GM21390 (cell line): Measurements from ENCODE around the gene FRAT1.
"Not testable (repeated sequence)": the region's sequence is repeated elsewhere in the genome, so short reads cannot be mapped to it uniquely, and the experiment has no call there.

ENCODE experiments used
- ATAC-seq: cut with Tn5 transposase; IDR thresholded peaks from one replicate; pipeline ENCODE4 v1.9.1; 2021; ENCODE audit not compliant: unreplicated experiment

Gene FRAT1, protein sequence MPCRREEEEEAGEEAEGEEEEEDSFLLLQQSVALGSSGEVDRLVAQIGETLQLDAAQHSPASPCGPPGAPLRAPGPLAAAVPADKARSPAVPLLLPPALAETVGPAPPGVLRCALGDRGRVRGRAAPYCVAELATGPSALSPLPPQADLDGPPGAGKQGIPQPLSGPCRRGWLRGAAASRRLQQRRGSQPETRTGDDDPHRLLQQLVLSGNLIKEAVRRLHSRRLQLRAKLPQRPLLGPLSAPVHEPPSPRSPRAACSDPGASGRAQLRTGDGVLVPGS

GRCh38 chr10:97318772-97319651, at the start of gene FRAT1:
Gene FRAT1, plus strand, starts transcription at chr10:97319271. Its CDS starts 183 bp downstream, at chr10:97319454.
- ATAC-seq, result peak; percentile 76

GRCh38 chr10:97270523-97271154, 48.4 kb upstream of the FRAT1 start:
- ATAC-seq, result no peak

DNA sequence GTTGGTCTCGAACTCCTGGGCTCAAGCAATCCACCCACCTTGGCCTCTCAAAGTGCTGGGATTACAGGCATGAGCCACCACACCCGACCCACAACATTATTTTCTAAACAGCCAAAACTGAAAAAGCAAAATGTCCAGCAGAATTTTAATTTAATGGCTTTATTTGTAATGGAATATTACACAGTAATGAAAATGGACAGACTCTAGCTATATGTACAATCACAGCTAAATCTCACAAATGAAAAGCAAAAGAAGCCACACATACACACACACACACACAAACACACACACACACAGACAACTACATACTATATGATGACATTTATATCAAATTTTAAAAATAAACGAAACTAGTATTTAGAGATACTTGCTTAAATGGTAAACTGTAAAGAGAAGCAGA, 45.4 kb upstream of the FRAT1 start:
- ATAC-seq, result no peak

- no peak for ATAC-seq
Measured at GRCh38 chr10:97274828-97275227, 44.2 kb upstream of the FRAT1 start.

GRCh38 chr10:97277551-97277950, 41.5 kb upstream of the FRAT1 start:
- ATAC-seq, result no peak

- ATAC-seq, result no peak
Measured at GRCh38 chr10:97278491-97278989, 40.5 kb upstream of the FRAT1 start.

DNA sequence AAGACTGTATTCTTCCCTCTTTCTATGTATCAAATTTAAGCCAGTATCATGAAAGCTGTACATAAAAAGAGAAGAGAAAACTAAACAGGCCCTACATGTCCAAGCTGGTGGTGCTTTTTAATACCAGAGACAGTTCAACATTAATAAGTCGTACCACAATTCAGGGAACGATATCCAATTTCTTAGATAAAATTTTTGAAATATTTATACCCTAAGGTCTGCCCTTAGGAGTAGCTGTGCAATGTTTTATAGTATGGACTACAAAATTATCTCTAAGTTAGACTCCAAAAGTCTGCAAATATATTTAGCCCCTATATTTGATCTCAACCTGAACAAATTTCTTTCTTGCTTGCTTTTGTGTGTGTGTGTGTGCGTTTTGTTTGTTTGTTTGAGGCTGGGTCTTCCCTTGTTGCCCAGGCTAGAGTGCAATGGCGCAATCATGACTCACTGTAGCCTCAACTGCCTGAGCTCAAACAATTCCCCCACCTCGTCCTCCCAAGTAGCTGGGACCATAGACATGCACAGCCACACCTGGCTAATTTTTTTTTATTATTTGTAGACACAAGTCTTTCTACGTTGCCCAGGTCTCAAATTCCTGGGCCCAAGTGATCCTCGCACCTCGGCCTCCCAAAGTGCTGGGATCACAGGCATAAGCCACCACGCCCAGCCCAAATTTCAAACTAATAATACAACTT, 39.8 kb upstream of the FRAT1 start:
- no peak for ATAC-seq

DNA sequence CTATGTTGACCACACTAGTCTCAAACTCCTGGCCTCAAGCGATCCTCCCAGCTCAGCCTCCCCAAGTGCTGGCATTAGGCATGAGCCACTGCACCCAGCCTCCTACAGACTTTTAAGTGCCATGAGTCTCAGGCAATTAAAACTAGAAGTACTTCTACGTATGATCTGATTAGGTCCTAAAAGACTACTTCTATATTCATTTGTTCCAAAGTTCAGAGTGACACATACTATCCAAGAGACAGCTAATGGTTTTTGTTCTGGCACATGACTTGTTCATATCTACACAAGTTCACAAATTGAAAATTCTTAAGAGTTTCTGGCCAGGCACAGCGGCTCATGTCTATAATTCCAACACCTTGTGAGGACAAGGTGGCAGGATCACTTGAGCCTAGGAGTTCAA, 38.3 kb upstream of the FRAT1 start:
- no peak for ATAC-seq

DNA sequence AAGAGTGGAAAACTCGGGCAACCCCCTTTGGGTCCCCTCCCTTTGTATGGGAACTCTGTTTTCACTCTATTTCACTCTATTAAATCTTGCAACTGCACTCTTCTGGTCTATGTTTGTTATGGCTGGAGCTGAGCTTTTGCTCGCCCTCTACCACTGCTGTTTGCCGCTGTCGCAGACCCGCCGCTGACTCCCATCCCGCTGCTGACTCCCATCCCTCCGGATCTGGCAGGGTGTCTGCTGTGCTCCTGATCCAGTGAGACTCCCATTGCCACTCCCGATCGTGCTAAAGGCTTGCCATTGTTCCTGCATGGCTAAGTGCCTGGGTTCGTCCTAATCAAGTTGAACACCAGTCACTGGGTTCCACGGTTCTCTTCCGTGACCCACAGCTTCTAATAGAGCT, 29.0 kb upstream of the FRAT1 start:
- ATAC-seq, result not testable (repeated sequence)

DNA sequence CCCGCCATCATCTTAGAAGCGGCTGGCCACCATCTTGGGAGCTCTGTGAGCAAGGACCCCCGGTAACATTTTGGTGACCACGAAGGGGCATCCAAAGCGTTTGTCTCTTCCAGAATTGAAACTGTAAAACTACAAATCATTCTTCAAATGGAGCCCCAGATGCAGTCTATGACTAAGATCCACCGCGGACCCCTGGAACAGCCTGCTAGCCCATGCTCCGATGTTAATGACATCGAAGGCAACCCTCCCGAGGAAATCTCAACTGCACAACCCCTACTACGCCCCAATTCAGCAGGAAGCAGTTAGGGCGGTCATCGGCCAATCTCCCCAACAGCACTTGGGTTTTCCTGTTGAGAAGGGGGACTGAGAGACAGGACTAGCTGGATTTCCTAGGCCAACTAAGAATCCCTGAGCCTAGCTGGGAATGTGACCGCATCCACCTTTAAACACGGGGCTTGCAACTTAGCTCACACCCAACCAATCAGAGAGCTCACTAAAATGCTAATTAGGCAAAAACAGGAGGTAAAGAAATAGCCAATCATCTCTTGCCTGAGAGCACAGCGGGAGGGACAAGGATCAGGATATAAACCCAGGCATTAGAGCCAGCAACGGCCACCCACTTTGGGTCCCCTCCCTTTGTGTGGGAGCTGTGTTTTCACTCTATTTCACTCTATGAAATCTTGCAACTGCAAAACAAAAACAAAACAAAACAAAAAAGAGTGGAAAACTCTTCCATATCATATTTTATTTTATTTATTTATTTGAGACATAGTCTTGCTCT, 28.3 kb upstream of the FRAT1 start:
- not testable (repeated sequence) for ATAC-seq

- no peak for ATAC-seq
Measured at GRCh38 chr10:97291357-97292096, 27.5 kb upstream of the FRAT1 start.

DNA sequence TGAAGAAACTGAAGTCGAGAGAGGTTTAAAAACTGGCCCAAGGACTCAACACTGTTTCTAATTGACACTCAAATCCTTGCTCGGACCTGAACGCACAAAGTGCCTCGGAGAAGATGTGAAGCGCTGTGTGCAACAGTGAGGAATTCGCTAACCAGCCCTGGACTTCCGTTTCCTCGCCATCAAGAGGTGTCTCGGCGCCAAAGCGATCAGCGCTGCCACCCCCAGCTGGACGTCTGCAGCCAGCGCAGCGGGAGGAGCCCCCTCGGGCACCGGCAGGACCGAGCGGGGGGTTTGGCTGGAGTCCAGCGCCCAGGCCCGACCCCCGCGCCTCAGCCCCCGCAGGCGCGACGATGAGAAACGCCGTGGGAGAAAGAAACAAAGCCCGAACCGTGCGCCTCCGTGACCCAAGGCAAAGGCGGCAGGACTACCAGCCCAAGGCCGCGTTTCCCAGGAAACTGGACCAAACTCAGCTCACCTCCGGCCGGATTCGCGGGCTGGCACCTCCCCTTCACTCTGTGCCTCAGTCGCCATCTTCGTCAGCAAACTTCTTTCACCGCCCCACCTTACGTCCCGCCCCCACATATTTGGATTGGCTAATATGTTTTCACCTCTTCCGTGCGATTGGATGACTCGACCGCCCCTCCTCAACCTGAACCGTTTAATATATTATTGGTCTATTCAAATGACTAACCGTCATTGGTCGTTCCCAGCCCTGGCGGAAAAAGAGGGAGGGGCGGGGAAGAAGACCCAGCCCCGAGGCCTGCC, 26.8 kb upstream of the FRAT1 start, which contains the start of gene ARHGAP19:
ARHGAP19 (minus strand) TSS at position 541 of the 765 bp plus-strand sequence; CDS start at position 531, 10 bp downstream.
- ATAC-seq, result peak; percentile 96

DNA sequence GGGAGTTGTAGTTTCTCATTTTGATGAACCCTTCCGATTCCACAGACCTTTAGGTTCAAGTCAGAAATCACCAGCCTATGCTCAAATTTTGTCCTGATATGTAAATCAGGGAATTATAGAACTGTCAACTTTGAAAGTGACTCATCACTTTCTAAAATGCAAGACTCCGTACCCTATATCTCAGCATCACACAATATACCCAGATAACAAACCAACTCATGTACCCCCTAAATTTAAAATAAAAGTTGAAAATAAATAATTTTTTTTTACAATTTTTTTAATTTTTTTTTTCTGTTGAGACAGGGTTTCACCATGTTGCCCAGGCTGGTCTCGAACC, 26.2 kb upstream of the FRAT1 start:
- ATAC-seq, result no peak

DNA sequence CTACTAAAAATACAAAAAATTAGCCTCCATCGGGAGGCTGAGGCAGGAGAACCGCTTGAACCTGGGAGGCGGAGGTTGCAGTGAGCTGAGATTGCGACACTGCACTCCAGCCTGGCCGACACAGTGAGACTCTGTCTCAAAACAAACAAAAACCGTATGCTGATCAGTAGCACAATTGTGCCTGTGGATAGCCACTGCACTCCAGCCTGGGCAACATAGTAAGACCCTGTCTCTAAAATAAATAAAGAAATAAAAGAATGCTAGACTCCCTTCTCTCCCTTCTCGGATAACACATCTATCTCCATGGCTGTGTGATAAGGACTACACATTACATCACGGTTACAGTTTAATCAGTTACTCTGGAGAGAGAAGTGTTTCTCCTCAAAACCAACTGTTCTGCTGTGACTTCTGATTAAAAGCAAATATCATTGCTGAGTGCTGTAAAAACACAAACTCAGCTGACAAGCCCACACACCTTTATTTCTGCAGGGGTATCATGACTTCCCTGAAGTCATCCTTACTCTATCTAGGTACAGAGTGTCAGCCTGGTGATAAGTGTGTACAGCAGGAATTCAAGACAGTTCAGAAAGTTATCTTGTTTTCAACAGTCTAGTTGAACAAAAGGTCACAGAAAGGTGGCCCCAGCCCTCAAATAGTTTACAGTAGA, 21.4 kb upstream of the FRAT1 start:
- ATAC-seq, result no peak

DNA sequence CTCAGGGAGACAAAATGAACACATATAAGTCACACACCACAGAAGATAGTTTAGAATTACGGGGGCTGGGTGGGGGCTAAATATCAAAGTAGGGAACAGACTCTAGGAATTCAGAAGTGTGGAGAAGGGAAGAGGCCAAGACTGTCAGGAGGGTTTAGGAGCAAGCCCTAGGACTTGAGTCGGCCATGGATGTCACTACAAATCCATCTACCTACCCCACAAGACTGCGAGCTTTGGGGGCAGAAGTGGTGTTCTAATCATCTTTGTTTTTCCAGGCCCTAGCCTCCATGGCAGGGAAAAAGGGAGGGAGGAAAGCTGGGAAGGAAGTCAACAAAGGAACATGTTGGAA, 20.9 kb upstream of the FRAT1 start:
- no peak for ATAC-seq

GRCh38 chr10:97300980-97301379, 18.1 kb upstream of the FRAT1 start:
- ATAC-seq, result no peak

- no peak for ATAC-seq
Measured at GRCh38 chr10:97302088-97302791, 16.8 kb upstream of the FRAT1 start.

- ATAC-seq, result no peak
Measured at GRCh38 chr10:97307441-97307840, 11.6 kb upstream of the FRAT1 start.
